HEK293 (cell line): Measurements from ENCODE around the gene SPATA31C1.

Experiments
- CTCF ChIA-PET: fragments of 350-600 bp; formaldehyde crosslinking; extraction: SDS; loops from one replicate; lab custom pipeline; 2021; ENCODE audit warnings: antibody characterized with exemption; lab: Yijun Ruan, JAX
- POLR2A ChIA-PET: fragments of 300-600 bp; formaldehyde crosslinking; extraction: SDS; loops from one replicate; lab custom pipeline; 2020; ENCODE audit warnings: antibody characterized with exemption, inconsistent platforms; lab: Yijun Ruan, JAX
- H3K27ac ChIP-seq: fragments of 200-500 bp; sonication (Bioruptor generic); 2 replicates; pipeline ENCODE4 v1.5.1; 2014; ENCODE audit warnings: low read depth, low read length, control low read depth, inconsistent platforms; ENCODE audit errors: extremely low read depth
- H3K36me3 ChIP-seq, 2 experiments: fragments of 200-500 bp in 1 of 2; sonication (Bioruptor generic) in 1 of 2; 1 replicate in 1 of 2; 2 replicates in 1 of 2; pipeline ENCODE4 v1.5.1; 2014 to 2017; ENCODE audit warnings: inconsistent platforms in 2 of 2, low read length in 2 of 2; ENCODE audit not compliant: control insufficient read depth in 2 of 2, insufficient read depth in 1 of 2
- H3K4me1 ChIP-seq: fragments of 200-500 bp; sonication (Bioruptor generic); 2 replicates; pipeline ENCODE4 v1.5.1; 2014; ENCODE audit warnings: mild to moderate bottlenecking, low read length, inconsistent platforms; ENCODE audit not compliant: control insufficient read depth, insufficient read depth
- H3K4me3 ChIP-seq: 2 replicates; pipeline ENCODE4 v1.5.1; 2011; ENCODE audit warnings: low read depth, mild to moderate bottlenecking, control low read depth, low read length, moderate library complexity
- H3K9me3 ChIP-seq: fragments of 200-500 bp; sonication (Bioruptor generic); 2 replicates; pipeline ENCODE4 v1.5.1; 2014; ENCODE audit warnings: low read depth, low read length, inconsistent platforms; ENCODE audit not compliant: control insufficient read depth, insufficient read depth
- GLIS2 ChIP-seq: fragments of 450-650 bp; formaldehyde crosslinking; IDR thresholded peaks from 2 replicates; pipeline ENCODE4 v1.5.1; 2016; ENCODE audit warnings: missing biosample characterization, missing genetic modification characterization
- KLF9 ChIP-seq: fragments of 450-650 bp; formaldehyde crosslinking; IDR thresholded peaks from 2 replicates; pipeline ENCODE4 v1.5.1; 2016; ENCODE audit warnings: missing biosample characterization, missing genetic modification characterization, low read depth
- OVOL3 ChIP-seq: fragments of 450-650 bp; formaldehyde crosslinking; IDR thresholded peaks from 2 replicates; pipeline ENCODE4 v1.5.1; 2016; ENCODE audit warnings: missing biosample characterization, missing genetic modification characterization
- PRDM4 ChIP-seq: fragments of 450-650 bp; formaldehyde crosslinking; IDR thresholded peaks from 2 replicates; pipeline ENCODE4 v1.5.1; 2017; ENCODE audit warnings: missing biosample characterization, missing genetic modification characterization
- REPIN1 ChIP-seq: fragments of 450-650 bp; formaldehyde crosslinking; IDR thresholded peaks from 2 replicates; pipeline ENCODE4 v1.5.1; 2017; ENCODE audit warnings: missing biosample characterization, missing genetic modification characterization, low read depth
- ZBTB20 ChIP-seq: fragments of 450-650 bp; formaldehyde crosslinking; IDR thresholded peaks from 2 replicates; pipeline ENCODE4 v1.5.1; 2016; ENCODE audit warnings: missing biosample characterization, missing genetic modification characterization
- ZFP3 ChIP-seq: fragments of 450-650 bp; formaldehyde crosslinking; IDR thresholded peaks from 2 replicates; pipeline ENCODE4 v1.5.1; 2016; ENCODE audit warnings: low read depth, missing biosample characterization, missing genetic modification characterization
- ZNF112 ChIP-seq: fragments of 450-650 bp; formaldehyde crosslinking; IDR thresholded peaks from 2 replicates; pipeline ENCODE4 v1.5.0; 2017; ENCODE audit warnings: missing biosample characterization, missing genetic modification characterization
- ZNF18 ChIP-seq: fragments of 450-650 bp; formaldehyde crosslinking; IDR thresholded peaks from 2 replicates; pipeline ENCODE4 v1.5.1; 2016; ENCODE audit warnings: missing biosample characterization, missing genetic modification characterization
- ZNF311 ChIP-seq: fragments of 450-650 bp; formaldehyde crosslinking; IDR thresholded peaks from 2 replicates; pipeline ENCODE4 v1.5.1; 2017; ENCODE audit warnings: missing biosample characterization, missing genetic modification characterization, borderline replicate concordance
- ZNF391 ChIP-seq: fragments of 450-650 bp; formaldehyde crosslinking; IDR thresholded peaks from 2 replicates; pipeline ENCODE4 v1.5.1; 2016; ENCODE audit warnings: low read depth, missing biosample characterization, missing genetic modification characterization, borderline replicate concordance
- ZNF394 ChIP-seq: fragments of 450-650 bp; formaldehyde crosslinking; IDR thresholded peaks from 2 replicates; pipeline ENCODE4 v1.5.1; 2016; ENCODE audit warnings: missing biosample characterization, missing genetic modification characterization, mild to moderate bottlenecking, moderate library complexity, borderline replicate concordance
- ZNF433 ChIP-seq: fragments of 450-650 bp; formaldehyde crosslinking; IDR thresholded peaks from 2 replicates; pipeline ENCODE4 v1.5.1; 2016; ENCODE audit warnings: missing biosample characterization, missing genetic modification characterization, low read depth
- ZNF518A ChIP-seq: fragments of 450-650 bp; formaldehyde crosslinking; conservative IDR thresholded peaks from 2 replicates; pipeline ENCODE4 v1.5.1; 2016; ENCODE audit warnings: low read depth, missing biosample characterization, missing genetic modification characterization
- ZNF549 ChIP-seq: fragments of 450-650 bp; IDR thresholded peaks from 2 replicates; pipeline ENCODE4 v1.5.1; 2018; ENCODE audit warnings: missing biosample characterization, missing genetic modification characterization, mild to moderate bottlenecking, inconsistent platforms, moderate library complexity
- ZNF610 ChIP-seq: fragments of 450-650 bp; formaldehyde crosslinking; IDR thresholded peaks from 2 replicates; pipeline ENCODE4 v1.5.1; 2016; ENCODE audit warnings: missing biosample characterization, missing genetic modification characterization, borderline replicate concordance
- ZNF677 ChIP-seq: fragments of 450-650 bp; IDR thresholded peaks from 2 replicates; pipeline ENCODE4 v1.5.0; 2018; ENCODE audit warnings: missing biosample characterization, mild to moderate bottlenecking, missing genetic modification characterization, moderate library complexity
- TF ChIP-seq, protein P1 (sequence below): fragments of 450-650 bp; formaldehyde crosslinking; IDR thresholded peaks from 2 replicates; pipeline ENCODE4 v1.5.1; 2017; ENCODE audit warnings: missing biosample characterization, missing genetic modification characterization

SPATA31C1 gene

DNA sequence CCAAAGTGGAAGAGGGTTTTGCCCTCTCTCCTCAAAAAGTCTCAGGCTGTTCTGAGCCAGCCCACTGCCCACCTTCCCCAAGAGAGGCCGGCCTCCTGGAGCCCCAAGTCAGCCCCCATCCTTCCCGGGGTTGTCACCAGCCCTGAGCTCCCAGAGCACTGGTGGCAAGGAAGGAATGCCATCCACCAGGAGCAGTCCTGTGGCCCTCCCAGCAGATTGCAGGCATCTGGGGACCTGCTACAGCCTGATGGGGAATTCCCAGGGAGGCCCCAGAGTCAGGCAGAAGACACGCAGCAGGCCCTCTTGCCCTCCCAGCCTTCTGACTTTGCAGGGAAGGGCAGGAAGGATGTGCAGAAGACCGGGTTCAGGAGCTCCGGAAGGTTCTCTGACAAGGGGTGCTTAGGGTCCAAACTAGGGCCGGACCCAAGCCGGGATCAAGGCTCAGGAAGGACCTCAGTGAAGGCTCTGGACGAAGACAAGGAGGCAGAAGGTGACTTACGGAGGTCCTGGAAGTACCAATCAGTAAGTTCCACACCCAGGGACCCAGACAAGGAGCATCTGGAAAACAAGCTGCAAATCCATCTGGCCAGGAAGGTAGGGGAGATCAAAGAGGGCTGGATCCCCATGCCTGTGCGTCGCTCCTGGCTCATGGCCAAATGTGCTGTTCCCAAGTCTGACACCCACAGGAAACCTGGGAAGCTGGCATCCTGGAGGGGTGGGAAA lies 31.4 kb upstream of the SPATA31C1 start:
- TF ChIP-seq, protein P1, sequence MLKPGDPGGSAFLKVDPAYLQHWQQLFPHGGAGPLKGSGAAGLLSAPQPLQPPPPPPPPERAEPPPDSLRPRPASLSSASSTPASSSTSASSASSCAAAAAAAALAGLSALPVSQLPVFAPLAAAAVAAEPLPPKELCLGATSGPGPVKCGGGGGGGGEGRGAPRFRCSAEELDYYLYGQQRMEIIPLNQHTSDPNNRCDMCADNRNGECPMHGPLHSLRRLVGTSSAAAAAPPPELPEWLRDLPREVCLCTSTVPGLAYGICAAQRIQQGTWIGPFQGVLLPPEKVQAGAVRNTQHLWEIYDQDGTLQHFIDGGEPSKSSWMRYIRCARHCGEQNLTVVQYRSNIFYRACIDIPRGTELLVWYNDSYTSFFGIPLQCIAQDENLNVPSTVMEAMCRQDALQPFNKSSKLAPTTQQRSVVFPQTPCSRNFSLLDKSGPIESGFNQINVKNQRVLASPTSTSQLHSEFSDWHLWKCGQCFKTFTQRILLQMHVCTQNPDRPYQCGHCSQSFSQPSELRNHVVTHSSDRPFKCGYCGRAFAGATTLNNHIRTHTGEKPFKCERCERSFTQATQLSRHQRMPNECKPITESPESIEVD (tag by site-specific recombination): no peak
- TF ChIP-seq ZNF112 (tag by site-specific recombination) (no peak), ZNF394 (tag by site-specific recombination) (no peak), PRDM4 (tag by site-specific recombination) (no peak), ZNF391 (tag by site-specific recombination) (no peak), ZNF518A (tag by site-specific recombination) (no peak), ZBTB20 (tag by site-specific recombination) (no peak), ZNF18 (tag by site-specific recombination) (no peak), ZNF610 (tag by site-specific recombination) (no peak), ZNF311 (no peak), ZNF549 (tag by site-specific recombination) (no peak), ZFP3 (tag by site-specific recombination) (no peak), ZNF677 (tag by site-specific recombination) (no peak), REPIN1 (tag by site-specific recombination) (no peak), ZNF433 (tag by site-specific recombination) (no peak), OVOL3 (tag by site-specific recombination) (no peak), GLIS2 (no peak), KLF9 (no peak)
- POLR2A ChIA-PET: no interaction called here
- H3K4me3 ChIP-seq: no peak overlapping the region
- CTCF ChIA-PET: interaction anchor here (1.1 kb wide), 1 partner anchor 8 kb away, joined by 4 read pairs; no protein-coding TSS in a partner anchor
- H3K36me3 ChIP-seq: no peaks in the 10 kb centered on the region
- no peaks in the 10 kb centered on the region for H3K4me1 ChIP-seq
- no peaks in the 10 kb centered on the region for H3K9me3 ChIP-seq
- no peak overlapping the region for H3K27ac ChIP-seq
